Testis (tissue), 3 donors: ENCODE data around the gene RAPGEF6. TPM values are rescaled to one million over a fixed set of nuclear protein-coding genes. Genes with fewer than 3 reads are reported as not detected.

Source experiments
- DNase-seq: peaks from one replicate; pipeline ENCODE4 v3.0.0-alpha.2; 2019
- H3K27ac ChIP-seq, 2 donors: fragments of 200-600 bp; sonication (generic); one replicate each; pipeline ENCODE4 v1.5.1; 2019
- H3K27me3 ChIP-seq: fragments of 200-600 bp; sonication (generic); one replicate; pipeline ENCODE4 v1.5.1; 2019
- H3K36me3 ChIP-seq: fragments of 200-600 bp; sonication (generic); one replicate; pipeline ENCODE4 v1.5.1; 2017; ENCODE audit warnings: low read depth; ENCODE audit errors: missing control alignments
- H3K4me1 ChIP-seq: fragments of 200-600 bp; sonication (generic); one replicate; pipeline ENCODE4 v1.5.1; 2019
- H3K4me3 ChIP-seq, 2 donors: fragments of 200-600 bp; sonication (generic); one replicate each; pipeline ENCODE4 v1.5.1; 2017 to 2019
- H3K9me3 ChIP-seq: fragments of 200-600 bp; sonication (generic); one replicate; pipeline ENCODE4 v1.5.1; 2017
- POLR2A ChIP-seq: fragments of 450-650 bp; IDR thresholded peaks from one replicate; pipeline ENCODE4 v1.6.1; 2017; ENCODE audit warnings: antibody characterized with exemption, mild to moderate bottlenecking, moderate library complexity
- WGBS, 2 donors: methylation state at CpG; one replicate each; pipeline ENCODE4 v1.1.5; 2018; 5-methylcytosine and 5-hydroxymethylcytosine counted together
- intact Hi-C: fragments of 100-400 bp; cut with DNase I; formaldehyde crosslinking; loops from one replicate; pipeline ENCODE4 v1.15.1; 2023; ENCODE audit warnings: low total_unique reads
- polyA plus RNA-seq: library from polyadenylated mRNA; stranded (reverse); fragments of 350-450 nt; fragmentation: Illumina TruSeq; extraction: RNeasy Lipid Tissue Mini Kit (QIAGEN cat#74804); gene quantifications from one replicate; pipeline ENCODE4 v1.2.3, GENCODE V29; 2014; ENCODE audit warnings: low read depth, low replicate concordance; ENCODE audit not compliant: insufficient read depth
- total RNA-seq, 2 donors: library from RNA; depleted of rRNA; stranded (reverse); fragments of >200 nt; gene quantifications; one replicate each; pipeline ENCODE4 v1.2.3, GENCODE V29; 2016
- TF ChIP-seq, protein P1 (sequence below), 3 experiments: fragments of 450-650 bp in 2 of 3; fragments of 200-600 bp in 1 of 3; sonication (generic) in 1 of 3; IDR thresholded peaks; one replicate each; pipeline ENCODE4 v1.5.1; 2016 to 2019; ENCODE audit warnings: antibody characterized with exemption in 3 of 3, mild to moderate bottlenecking in 2 of 3, moderate library complexity in 1 of 3

The RAPGEF6 gene
- total and polyA plus RNA-seq, 3 donors from 2014 or later = 27.6 to 59.0 (median 40.1) TPM

GRCh38 chr5:131431794-131432193 lies 203.2 kb downstream of the RAPGEF6 start:
- 91 to 92% methylated on average over 2 of the region's 2 CpGs for WGBS, 2 donors
- TF ChIP-seq, protein P1, sequence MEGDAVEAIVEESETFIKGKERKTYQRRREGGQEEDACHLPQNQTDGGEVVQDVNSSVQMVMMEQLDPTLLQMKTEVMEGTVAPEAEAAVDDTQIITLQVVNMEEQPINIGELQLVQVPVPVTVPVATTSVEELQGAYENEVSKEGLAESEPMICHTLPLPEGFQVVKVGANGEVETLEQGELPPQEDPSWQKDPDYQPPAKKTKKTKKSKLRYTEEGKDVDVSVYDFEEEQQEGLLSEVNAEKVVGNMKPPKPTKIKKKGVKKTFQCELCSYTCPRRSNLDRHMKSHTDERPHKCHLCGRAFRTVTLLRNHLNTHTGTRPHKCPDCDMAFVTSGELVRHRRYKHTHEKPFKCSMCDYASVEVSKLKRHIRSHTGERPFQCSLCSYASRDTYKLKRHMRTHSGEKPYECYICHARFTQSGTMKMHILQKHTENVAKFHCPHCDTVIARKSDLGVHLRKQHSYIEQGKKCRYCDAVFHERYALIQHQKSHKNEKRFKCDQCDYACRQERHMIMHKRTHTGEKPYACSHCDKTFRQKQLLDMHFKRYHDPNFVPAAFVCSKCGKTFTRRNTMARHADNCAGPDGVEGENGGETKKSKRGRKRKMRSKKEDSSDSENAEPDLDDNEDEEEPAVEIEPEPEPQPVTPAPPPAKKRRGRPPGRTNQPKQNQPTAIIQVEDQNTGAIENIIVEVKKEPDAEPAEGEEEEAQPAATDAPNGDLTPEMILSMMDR (IDR thresholded peaks at IDR 0.05) = no peak
- TF ChIP-seq POLR2A = no peak
- Histone ChIP-seq H3K4me1 (peaks cover 13% of the 10 kb centered on the region), H3K4me3 (no peak overlapping the region), H3K27ac (no peak overlapping the region), H3K27me3 (no peaks in the 10 kb centered on the region), H3K9me3 (no peaks in the 10 kb centered on the region), H3K36me3 (no peaks in the 10 kb centered on the region)
- intact Hi-C loops = no loop called here
- no peak for DNase-seq

DNA sequence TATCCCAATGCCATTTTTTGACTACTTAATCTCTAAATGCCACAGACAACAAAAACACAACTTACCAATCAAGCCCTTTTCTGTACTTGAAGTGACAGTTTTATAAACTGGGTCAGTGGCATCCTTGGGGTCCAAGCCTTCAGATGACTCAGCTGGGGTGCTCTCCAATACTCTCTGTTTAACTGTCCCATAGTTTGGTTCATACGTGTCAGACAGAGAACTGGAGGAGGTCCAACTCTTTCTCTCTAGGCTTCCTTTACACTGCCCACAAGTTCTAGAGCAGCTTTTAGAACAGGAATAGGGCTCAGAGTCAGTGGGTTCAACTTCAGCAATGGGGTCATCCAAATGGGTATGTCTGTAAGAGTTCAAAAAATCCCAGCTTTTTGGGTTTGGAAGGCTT lies 204.2 kb downstream of the RAPGEF6 start:
- DNase-seq = no peak
- intact Hi-C loops = no loop called here
- Histone ChIP-seq H3K4me3 (no peak overlapping the region), H3K27me3 (no peaks in the 10 kb centered on the region), H3K27ac (no peak overlapping the region), H3K4me1 (peaks cover 4% of the 10 kb centered on the region), H3K9me3 (no peaks in the 10 kb centered on the region), H3K36me3 (no peaks in the 10 kb centered on the region)
- TF ChIP-seq, protein P1 (IDR thresholded peaks at IDR 0.05) = no peak
- no peak for TF ChIP-seq POLR2A
- 83 to 86% methylated on average over 1 of the region's 1 CpG for WGBS, 2 donors

- Histone ChIP-seq H3K27me3 (no peaks in the 10 kb centered on the region), H3K27ac (no peak overlapping the region), H3K9me3 (no peaks in the 10 kb centered on the region), H3K36me3 (no peaks in the 10 kb centered on the region), H3K4me1 (no peaks in the 10 kb centered on the region), H3K4me3 (no peak overlapping the region)
- no peak for DNase-seq
- intact Hi-C loops = no loop called here
- TF ChIP-seq, protein P1 (IDR thresholded peaks at IDR 0.05) = no peak
- no peak for TF ChIP-seq POLR2A
- 66 to 67% methylated on average over 1 of the region's 1 CpG for WGBS, 2 donors
Measured at GRCh38 chr5:131426011-131426410, 209.0 kb downstream of the RAPGEF6 start.

GRCh38 chr5:131423056-131423455 lies 212.0 kb downstream of the RAPGEF6 start:
- 86 to 91% methylated on average over 2 of the region's 2 CpGs for WGBS, 2 donors

DNA sequence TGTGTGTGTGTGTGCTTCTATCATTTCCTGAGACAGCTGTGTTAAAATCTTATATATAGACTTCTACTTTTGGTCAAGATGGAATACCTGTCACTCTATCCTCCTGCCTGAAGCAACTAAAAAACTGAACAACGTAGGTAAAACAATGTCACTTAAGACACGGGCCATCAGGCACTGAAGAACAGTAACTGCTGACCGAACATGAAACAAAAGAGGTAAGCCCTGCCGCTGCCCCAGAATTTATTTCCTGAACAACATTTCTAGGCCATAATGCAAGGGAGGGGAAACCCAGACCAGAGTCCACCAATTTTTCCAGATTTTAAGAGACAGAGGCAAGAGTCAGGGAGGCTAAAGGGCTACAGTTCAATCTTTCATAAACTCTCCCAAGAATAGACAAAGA lies 215.2 kb downstream of the RAPGEF6 start:
- WGBS, 2 donors = 89 to 90% methylated on average over 4 of the region's 4 CpGs
- no peaks in the 10 kb centered on the region for H3K36me3 ChIP-seq
- TF ChIP-seq, protein P1 (IDR thresholded peaks at IDR 0.05) = no peak
- no peaks in the 10 kb centered on the region for H3K27me3 ChIP-seq
- no peaks in the 10 kb centered on the region for H3K9me3 ChIP-seq
- DNase-seq = no peak
- H3K4me3 ChIP-seq = no peak overlapping the region
- H3K4me1 ChIP-seq = no peaks in the 10 kb centered on the region
- intact Hi-C loops = no loop called here
- no peak overlapping the region for H3K27ac ChIP-seq

More at GRCh38 chr5:131423056-131423455, 212.0 kb downstream of the RAPGEF6 start:
- TF ChIP-seq, protein P1 (IDR thresholded peaks at IDR 0.05) = peak in 1 of 3 experiments; percentile 44
- TF ChIP-seq POLR2A = no peak
- Histone ChIP-seq H3K27ac (no peak overlapping the region), H3K4me3 (no peak overlapping the region), H3K9me3 (no peaks in the 10 kb centered on the region), H3K4me1 (no peaks in the 10 kb centered on the region), H3K27me3 (no peaks in the 10 kb centered on the region), H3K36me3 (no peaks in the 10 kb centered on the region)
- intact Hi-C loops = no loop called here
- no peak for DNase-seq
